Caco-2 (cell line): ENCODE measurements around the gene CDKN1A. TPM values are rescaled to one million over a fixed set of nuclear protein-coding genes. Genes with fewer than 3 reads are reported as not detected.
A peak's percentile ranks its signal among the peaks of the same experiment; 100 is the strongest.

Source experiments
- BruUV-seq: library from RNA; stranded (reverse); fragments of 400-500 nt; replicated peaks from 2 replicates; lab custom pipeline; 2021; lab: Mats Ljungman, UMichigan
- CTCF ChIA-PET: fragments of 300-600 bp; sonication (Branson Sonifier 250); formaldehyde crosslinking; loops from one replicate; lab custom pipeline; 2022; ENCODE audit warnings: antibody characterized with exemption; lab: Charles Lee
- POLR2A ChIA-PET: fragments of 300-600 bp; sonication (Branson Sonifier 250); formaldehyde crosslinking; loops from one replicate; lab custom pipeline; 2022; ENCODE audit warnings: antibody characterized with exemption; lab: Charles Lee
- DNase-seq, 2 experiments: peaks; one replicate each; pipeline versions ENCODE4 v3.0.0 to v3.0.0-alpha.2; 2020 to 2022
- H3K27me3 ChIP-seq: replicated peaks from 2 replicates; pipeline ENCODE4 v1.6.0; 2011; ENCODE audit warnings: low read length; ENCODE audit not compliant: control insufficient read depth, insufficient read depth
- H3K36me3 ChIP-seq: 2 replicates; pipeline ENCODE4 v1.5.1; 2011; ENCODE audit warnings: low read length; ENCODE audit not compliant: control insufficient read depth, insufficient read depth
- H3K4me1 ChIP-seq: fragments of 250-450 bp; sonication (Bioruptor Pico); 2 replicates; pipeline ENCODE4 v1.5.1; 2020; ENCODE audit warnings: mild to moderate bottlenecking
- H3K4me3 ChIP-seq: 2 replicates; pipeline ENCODE4 v1.5.1; 2011; ENCODE audit warnings: low read depth, mild to moderate bottlenecking, control low read depth, low read length
- H3K9me3 ChIP-seq: fragments of 250-450 bp; sonication (Bioruptor Pico); 2 replicates; pipeline ENCODE4 v1.5.1; 2020; ENCODE audit warnings: mild to moderate bottlenecking, moderate library complexity
- H3K27ac Mint-ChIP-seq: one replicate; pipeline ENCODE4 v1.8.0; 2022; ENCODE audit warnings: mixed read lengths; ENCODE audit not compliant: unreplicated experiment
- H3K27me3 Mint-ChIP-seq: one replicate; pipeline ENCODE4 v1.8.0; 2022; ENCODE audit warnings: mixed read lengths; ENCODE audit not compliant: insufficient read depth, unreplicated experiment
- H3K36me3 Mint-ChIP-seq: one replicate; pipeline ENCODE4 v1.8.0; 2022; ENCODE audit warnings: mild to moderate bottlenecking, mixed read lengths; ENCODE audit not compliant: insufficient read depth, unreplicated experiment
- H3K4me1 Mint-ChIP-seq: one replicate; pipeline ENCODE4 v1.8.0; 2022; ENCODE audit warnings: low read depth, mixed read lengths; ENCODE audit not compliant: unreplicated experiment
- H3K4me3 Mint-ChIP-seq: one replicate; pipeline ENCODE4 v1.8.0; 2022; ENCODE audit warnings: mild to moderate bottlenecking, moderate library complexity, mixed read lengths; ENCODE audit not compliant: unreplicated experiment
- H3K9me3 Mint-ChIP-seq: one replicate; pipeline ENCODE4 v1.8.0; 2022; ENCODE audit warnings: mixed read lengths; ENCODE audit not compliant: unreplicated experiment
- intact Hi-C: fragments of 100-400 bp; cut with micrococcal nuclease; formaldehyde crosslinking; loops from one replicate; pipeline ENCODE4 v1.10.0; 2022; ENCODE audit not compliant: unreplicated experiment
- total RNA-seq: library from RNA; stranded (reverse); gene quantifications from 2 replicates; pipeline ENCODE4 v1.2.3, GENCODE V29; 2022
- TF ChIP-seq, protein P1 (sequence below), 2 experiments: fragments of 200-600 bp in 1 of 2; IDR thresholded peaks; 1 replicate in 1 of 2; 2 replicates in 1 of 2; pipeline versions ENCODE4 v1.5.1 to v1.8.0; 2011 to 2022; ENCODE audit warnings: antibody characterized with exemption in 1 of 2, control low read depth in 1 of 2, inconsistent platforms in 1 of 2, low read depth in 1 of 2, low read length in 1 of 2, mild to moderate bottlenecking in 1 of 2, moderate library complexity in 1 of 2; ENCODE audit not compliant: insufficient read depth in 1 of 2, severe bottlenecking in 1 of 2, unreplicated experiment in 1 of 2

CDKN1A gene
- total RNA-seq, 1 experiment from 2014 or later, result 3.0 TPM

DNA sequence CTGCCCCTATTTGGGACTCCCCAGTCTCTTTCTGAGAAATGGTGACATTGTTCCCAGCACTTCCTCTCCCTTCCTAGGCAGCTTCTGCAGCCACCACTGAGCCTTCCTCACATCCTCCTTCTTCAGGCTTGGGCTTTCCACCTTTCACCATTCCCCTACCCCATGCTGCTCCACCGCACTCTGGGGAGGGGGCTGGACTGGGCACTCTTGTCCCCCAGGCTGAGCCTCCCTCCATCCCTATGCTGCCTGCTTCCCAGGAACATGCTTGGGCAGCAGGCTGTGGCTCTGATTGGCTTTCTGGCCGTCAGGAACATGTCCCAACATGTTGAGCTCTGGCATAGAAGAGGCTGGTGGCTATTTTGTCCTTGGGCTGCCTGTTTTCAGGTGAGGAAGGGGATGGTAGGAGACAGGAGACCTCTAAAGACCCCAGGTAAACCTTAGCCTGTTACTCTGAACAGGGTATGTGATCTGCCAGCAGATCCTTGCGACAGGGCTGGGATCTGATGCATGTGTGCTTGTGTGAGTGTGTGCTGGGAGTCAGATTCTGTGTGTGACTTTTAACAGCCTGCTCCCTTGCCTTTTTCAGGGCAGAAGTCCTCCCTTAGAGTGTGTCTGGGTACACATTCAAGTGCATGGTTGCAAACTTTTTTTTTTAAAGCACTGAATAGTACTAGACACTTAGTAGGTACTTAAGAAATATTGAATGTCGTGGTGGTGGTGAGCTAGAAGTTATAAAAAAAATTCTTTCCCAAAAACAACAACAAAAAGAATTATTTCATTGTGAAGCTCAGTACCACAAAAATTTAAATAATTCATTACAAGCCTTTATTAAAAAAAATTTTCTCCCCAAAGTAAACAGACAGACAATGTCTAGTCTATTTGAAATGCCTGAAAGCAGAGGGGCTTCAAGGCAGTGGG is 2.1 kb upstream of the CDKN1A start:
- ChIA-PET CTCF (interaction anchor here (0.6 kb wide), 1 partner anchor 539 kb away, joined by 4 read pairs; no protein-coding TSS in a partner anchor), POLR2A (no interaction called here)
- TF ChIP-seq, protein P1, sequence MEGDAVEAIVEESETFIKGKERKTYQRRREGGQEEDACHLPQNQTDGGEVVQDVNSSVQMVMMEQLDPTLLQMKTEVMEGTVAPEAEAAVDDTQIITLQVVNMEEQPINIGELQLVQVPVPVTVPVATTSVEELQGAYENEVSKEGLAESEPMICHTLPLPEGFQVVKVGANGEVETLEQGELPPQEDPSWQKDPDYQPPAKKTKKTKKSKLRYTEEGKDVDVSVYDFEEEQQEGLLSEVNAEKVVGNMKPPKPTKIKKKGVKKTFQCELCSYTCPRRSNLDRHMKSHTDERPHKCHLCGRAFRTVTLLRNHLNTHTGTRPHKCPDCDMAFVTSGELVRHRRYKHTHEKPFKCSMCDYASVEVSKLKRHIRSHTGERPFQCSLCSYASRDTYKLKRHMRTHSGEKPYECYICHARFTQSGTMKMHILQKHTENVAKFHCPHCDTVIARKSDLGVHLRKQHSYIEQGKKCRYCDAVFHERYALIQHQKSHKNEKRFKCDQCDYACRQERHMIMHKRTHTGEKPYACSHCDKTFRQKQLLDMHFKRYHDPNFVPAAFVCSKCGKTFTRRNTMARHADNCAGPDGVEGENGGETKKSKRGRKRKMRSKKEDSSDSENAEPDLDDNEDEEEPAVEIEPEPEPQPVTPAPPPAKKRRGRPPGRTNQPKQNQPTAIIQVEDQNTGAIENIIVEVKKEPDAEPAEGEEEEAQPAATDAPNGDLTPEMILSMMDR (IDR thresholded peaks at IDR 0.05; ENCODE audit: insufficient read depth in 1 of 2, low read depth in 1 of 2, low read length in 1 of 2, severe bottlenecking in 1 of 2, unreplicated experiment in 1 of 2), result no peak
- no peak overlapping the region for H3K4me3 Mint-ChIP-seq
- H3K27ac Mint-ChIP-seq, result no peak overlapping the region
- BruUV-seq, result no TSS peak
- peaks cover 9% of the 10 kb centered on the region for H3K4me1 ChIP-seq
- peaks cover 6% of the 10 kb centered on the region for H3K36me3 Mint-ChIP-seq
- H3K27me3 Mint-ChIP-seq, result no peaks in the 10 kb centered on the region
- no peaks in the 10 kb centered on the region for H3K9me3 ChIP-seq
- H3K4me1 Mint-ChIP-seq, result peaks cover 28% of the 10 kb centered on the region
- H3K9me3 Mint-ChIP-seq, result no peaks in the 10 kb centered on the region
- no peaks in the 10 kb centered on the region for H3K36me3 ChIP-seq
- DNase-seq, result no peak
- H3K4me3 ChIP-seq, result no peak overlapping the region
- H3K27me3 ChIP-seq, result no peaks in the 10 kb centered on the region
- intact Hi-C loops, result no loop called here

DNA sequence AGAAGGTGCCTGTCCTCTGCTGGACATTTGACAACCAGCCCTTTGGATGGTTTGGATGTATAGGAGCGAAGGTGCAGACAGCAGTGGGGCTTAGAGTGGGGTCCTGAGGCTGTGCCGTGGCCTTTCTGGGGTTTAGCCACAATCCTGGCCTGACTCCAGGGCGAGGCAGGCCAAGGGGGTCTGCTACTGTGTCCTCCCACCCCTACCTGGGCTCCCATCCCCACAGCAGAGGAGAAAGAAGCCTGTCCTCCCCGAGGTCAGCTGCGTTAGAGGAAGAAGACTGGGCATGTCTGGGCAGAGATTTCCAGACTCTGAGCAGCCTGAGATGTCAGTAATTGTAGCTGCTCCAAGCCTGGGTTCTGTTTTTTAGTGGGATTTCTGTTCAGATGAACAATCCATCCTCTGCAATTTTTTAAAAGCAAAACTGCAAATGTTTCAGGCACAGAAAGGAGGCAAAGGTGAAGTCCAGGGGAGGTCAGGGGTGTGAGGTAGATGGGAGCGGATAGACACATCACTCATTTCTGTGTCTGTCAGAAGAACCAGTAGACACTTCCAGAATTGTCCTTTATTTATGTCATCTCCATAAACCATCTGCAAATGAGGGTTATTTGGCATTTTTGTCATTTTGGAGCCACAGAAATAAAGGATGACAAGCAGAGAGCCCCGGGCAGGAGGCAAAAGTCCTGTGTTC is 1.3 kb upstream of the CDKN1A start:
- TF ChIP-seq, protein P1 (IDR thresholded peaks at IDR 0.05; ENCODE audit: insufficient read depth in 1 of 2, low read depth in 1 of 2, low read length in 1 of 2, severe bottlenecking in 1 of 2, unreplicated experiment in 1 of 2), result no peak
- Histone ChIP-seq H3K36me3 (no peaks in the 10 kb centered on the region), H3K4me1 (peaks cover 11% of the 10 kb centered on the region), H3K27me3 (no peaks in the 10 kb centered on the region), H3K9me3 (no peaks in the 10 kb centered on the region), H3K4me3 (no peak overlapping the region)
- CTCF ChIA-PET, result no interaction called here
- Mint-ChIP-seq H3K27ac (no peak overlapping the region), H3K36me3 (peaks cover 7% of the 10 kb centered on the region), H3K4me3 (peak overlapping the region; percentile 95), H3K27me3 (no peaks in the 10 kb centered on the region), H3K9me3 (no peaks in the 10 kb centered on the region), H3K4me1 (peaks cover 30% of the 10 kb centered on the region)
- DNase-seq, result no peak
- POLR2A ChIA-PET, result no interaction called here
- intact Hi-C loops, result no loop called here
- BruUV-seq, result no TSS peak
